HepG2 (cell line): Measurements from ENCODE around the gene ZDHHC11.
"Not testable (repeated sequence)": the region's sequence is repeated elsewhere in the genome, so short reads cannot be mapped to it uniquely, and the experiment has no call there.

Experiments
- BRCA1 ChIP-seq: sonication (generic); formaldehyde crosslinking; IDR thresholded peaks from 2 replicates; pipeline ENCODE4 v1.4.0; 2020; ENCODE audit warnings: missing genetic modification reagents
- CTCF ChIP-seq: sonication (generic); formaldehyde crosslinking; IDR thresholded peaks from 2 replicates; pipeline ENCODE4 v1.5.0; 2020; ENCODE audit warnings: mild to moderate bottlenecking, missing genetic modification reagents, moderate library complexity
- HDAC6 ChIP-seq: fragments of 200-600 bp; sonication (generic); IDR thresholded peaks from 2 replicates; pipeline ENCODE4 v1.7.0; 2017; ENCODE audit warnings: mild to moderate bottlenecking, antibody characterized with exemption, low read length, low read depth
- POLR2A ChIP-seq, 2 experiments: IDR thresholded peaks; 2 replicates each; pipeline ENCODE4 v1.6.1; 2011; ENCODE audit warnings: low read depth in 2 of 2, low read length in 2 of 2, mild to moderate bottlenecking in 1 of 2, moderate library complexity in 1 of 2; ENCODE audit not compliant: insufficient read depth in 1 of 2
- POLR2AphosphoS5 ChIP-seq: IDR thresholded peaks from 2 replicates; pipeline ENCODE4 v1.6.1; 2012; ENCODE audit warnings: low read depth, low read length
- YY1 ChIP-seq: IDR thresholded peaks from 2 replicates; pipeline ENCODE4 v1.6.1; 2011; ENCODE audit warnings: low read length, low read depth, moderate library complexity, mild to moderate bottlenecking; ENCODE audit not compliant: insufficient read depth, insufficient replicate concordance
- ZBTB8A ChIP-seq: sonication (generic); formaldehyde crosslinking; IDR thresholded peaks from 2 replicates; pipeline ENCODE4 v1.4.0; 2020; ENCODE audit warnings: mild to moderate bottlenecking, low read depth, missing genetic modification reagents, borderline replicate concordance
- ZNF407 ChIP-seq: sonication (generic); formaldehyde crosslinking; IDR thresholded peaks from one replicate; pipeline ENCODE4 v1.5.1; 2020; ENCODE audit warnings: mild to moderate bottlenecking, missing genetic modification reagents; ENCODE audit errors: not compliant biosample characterization

- not testable (repeated sequence) for TF ChIP-seq ZNF407; POLR2AphosphoS5; YY1; ZBTB8A; BRCA1 (CRISPR knock-in tag); HDAC6; POLR2A (IDR thresholded peaks at IDR 0.05; ENCODE audit: insufficient read depth in 1 of 2, low read depth in 2 of 2, low read length in 2 of 2); CTCF (CRISPR knock-in tag)
Measured at GRCh38 chr5:772931-773330, 77.9 kb downstream of the ZDHHC11 start.
